Activated T-cell treated with anti-CD3 and anti-CD28 coated beads, Interleukin-2, amount 50 U/mL, for 1 hour (primary cell): Measurements from ENCODE around the gene NREP.

Experiments used
- DNase-seq: peaks from one replicate; pipeline ENCODE4 v3.0.0-alpha.2; 2020

Gene NREP

GRCh38 chr5:111764019-111764418, 7.0 kb upstream of the NREP start:
- no peak for DNase-seq

GRCh38 chr5:111762895-111763294, 5.9 kb upstream of the NREP start:
- DNase-seq: no peak

GRCh38 chr5:111758284-111758628, 1.3 kb upstream of the NREP start:
- no peak for DNase-seq

- DNase-seq: peak; percentile 82
Observed at GRCh38 chr5:111757355-111758283, 625 bp upstream of the NREP start.

GRCh38 chr5:111755942-111756381, 1.0 kb downstream of the NREP start:
- DNase-seq: no peak

- no peak for DNase-seq
Observed at GRCh38 chr5:111755345-111755941, 1.6 kb downstream of the NREP start.

- no peak for DNase-seq
Observed at GRCh38 chr5:111753884-111754589, 3.0 kb downstream of the NREP start.

- DNase-seq: no peak
Observed at GRCh38 chr5:111752426-111752965, 4.5 kb downstream of the NREP start.

GRCh38 chr5:111749303-111750026, 7.5 kb downstream of the NREP start:
- no peak for DNase-seq

- DNase-seq: no peak
Observed at GRCh38 chr5:111748304-111748763, 8.7 kb downstream of the NREP start.

GRCh38 chr5:111747337-111747736, 9.7 kb downstream of the NREP start:
- DNase-seq: no peak

- DNase-seq: no peak
Observed at GRCh38 chr5:111746791-111747190, 10.2 kb downstream of the NREP start.

- no peak for DNase-seq
Observed at GRCh38 chr5:111745075-111745739, 11.8 kb downstream of the NREP start.

- DNase-seq: no peak
Observed at GRCh38 chr5:111744455-111744854, 12.5 kb downstream of the NREP start.

GRCh38 chr5:111743988-111744387, 13.0 kb downstream of the NREP start:
- DNase-seq: no peak

GRCh38 chr5:111743512-111743911, 13.5 kb downstream of the NREP start:
- DNase-seq: no peak

- DNase-seq: no peak
Observed at GRCh38 chr5:111742177-111742994, 14.6 kb downstream of the NREP start.

GRCh38 chr5:111741278-111741677, 15.7 kb downstream of the NREP start:
- no peak for DNase-seq

GRCh38 chr5:111739416-111739815, 17.6 kb downstream of the NREP start:
- DNase-seq: no peak

GRCh38 chr5:111738118-111738517, 18.9 kb downstream of the NREP start:
- DNase-seq: no peak

GRCh38 chr5:111737716-111738115, 19.3 kb downstream of the NREP start:
- DNase-seq: no peak
